Measurements from ENCODE around the gene TBC1D1. TPM values are rescaled to one million over a fixed set of nuclear protein-coding genes. Genes with fewer than 3 reads are reported as not detected.

TBC1D1 gene
- total RNA-seq, 1 donor: 66.6 TPM

GRCh38 chr4:37909332-37910090 is 18.6 kb downstream of the TBC1D1 start:
- Histone ChIP-seq H3K9me3 (ENCODE audit: low read depth, low read length) (no peaks in the 10 kb centered on the region), H3K4me1 (ENCODE audit: insufficient read depth, low read length) (peaks cover 10% of the 10 kb centered on the region), H3K27me3 (ENCODE audit: insufficient read depth, low read length) (no peaks in the 10 kb centered on the region), H3K79me2 (ENCODE audit: insufficient read depth, low read length) (no peaks in the 10 kb centered on the region), H3K4me2 (ENCODE audit: insufficient read depth, low read length) (peak overlapping the region; percentile 90), H2AFZ (ENCODE audit: low read length) (peak overlapping the region; percentile 94), H3K36me3 (ENCODE audit: insufficient read depth, low read length) (no peaks in the 10 kb centered on the region), H4K20me1 (ENCODE audit: insufficient read depth, low read length) (no peaks in the 10 kb centered on the region), H3K27ac (ENCODE audit: low read depth, low read length) (no peak overlapping the region), H3K4me3 (ENCODE audit: insufficient read depth, low read length) (no peak overlapping the region)
- TF ChIP-seq CTCF (IDR thresholded peaks at IDR 0.05; ENCODE audit: extremely low read depth, low read depth, low read length): no peak
- DNase-seq (ENCODE audit: insufficient read length, low spot score, missing footprints): no peak

- Histone ChIP-seq H3K4me3 (ENCODE audit: insufficient read depth, low read length) (no peak overlapping the region), H4K20me1 (ENCODE audit: insufficient read depth, low read length) (no peaks in the 10 kb centered on the region), H3K36me3 (ENCODE audit: insufficient read depth, low read length) (no peaks in the 10 kb centered on the region), H3K4me2 (ENCODE audit: insufficient read depth, low read length) (no peak overlapping the region), H3K27ac (ENCODE audit: low read depth, low read length) (no peak overlapping the region), H3K4me1 (ENCODE audit: insufficient read depth, low read length) (peaks cover 10% of the 10 kb centered on the region), H3K9me3 (ENCODE audit: low read depth, low read length) (no peaks in the 10 kb centered on the region), H3K79me2 (ENCODE audit: insufficient read depth, low read length) (no peaks in the 10 kb centered on the region), H3K27me3 (ENCODE audit: insufficient read depth, low read length) (no peaks in the 10 kb centered on the region), H2AFZ (ENCODE audit: low read length) (no peak overlapping the region)
- DNase-seq (ENCODE audit: insufficient read length, low spot score, missing footprints): no peak
- no peak for TF ChIP-seq CTCF (IDR thresholded peaks at IDR 0.05; ENCODE audit: extremely low read depth, low read depth, low read length)
Observed at GRCh38 chr4:37910091-37910486, 19.2 kb downstream of the TBC1D1 start.

GRCh38 chr4:37914539-37914938 is 23.7 kb downstream of the TBC1D1 start:
- Histone ChIP-seq H3K4me3 (ENCODE audit: insufficient read depth, low read length) (no peak overlapping the region), H2AFZ (ENCODE audit: low read length) (no peak overlapping the region)

More at GRCh38 chr4:37914539-37914938, 23.7 kb downstream of the TBC1D1 start:
- Histone ChIP-seq H3K36me3 (ENCODE audit: insufficient read depth, low read length) (no peaks in the 10 kb centered on the region), H3K27me3 (ENCODE audit: insufficient read depth, low read length) (no peaks in the 10 kb centered on the region), H3K27ac (ENCODE audit: low read depth, low read length) (no peak overlapping the region), H3K79me2 (ENCODE audit: insufficient read depth, low read length) (no peaks in the 10 kb centered on the region), H3K4me1 (ENCODE audit: insufficient read depth, low read length) (no peaks in the 10 kb centered on the region), H3K9me3 (ENCODE audit: low read depth, low read length) (no peaks in the 10 kb centered on the region), H3K4me2 (ENCODE audit: insufficient read depth, low read length) (no peak overlapping the region), H4K20me1 (ENCODE audit: insufficient read depth, low read length) (no peaks in the 10 kb centered on the region)
- no peak for TF ChIP-seq CTCF (IDR thresholded peaks at IDR 0.05; ENCODE audit: extremely low read depth, low read depth, low read length)
- no peak for DNase-seq (ENCODE audit: insufficient read length, low spot score, missing footprints)

All from osteoblast (primary cell).